ENCODE measurements around the gene TEAD1.

GRCh38 chr11:12646478-12646877, 27.7 kb upstream of the TEAD1 start:
- TF ChIP-seq CTCF (IDR thresholded peaks at IDR 0.05) (no peak), POLR2A (IDR thresholded peaks at IDR 0.05) (no peak), EP300 (IDR thresholded peaks at IDR 0.05) (no peak)

All from gastroesophageal sphincter (tissue), 3 donors.